Stimulated activated CD4-positive, alpha-beta T cell treated with anti-CD3 and anti-CD28 coated beads, Interleukin-12 subunit alpha, Interleukin-12 subunit beta, amount 100 ng/mL, for 48 hours (primary cell): ENCODE results near the gene MZT2B.
"Not testable (repeated sequence)": the region's sequence is repeated elsewhere in the genome, so short reads cannot be mapped to it uniquely, and the experiment has no call there.

Source experiments
- DNase-seq, 3 donors: peaks; one replicate each; pipeline ENCODE4 v3.0.0-alpha.2; 2020; ENCODE audit warnings: low read depth in 2 of 3, low spot score in 1 of 3

Gene MZT2B

DNA sequence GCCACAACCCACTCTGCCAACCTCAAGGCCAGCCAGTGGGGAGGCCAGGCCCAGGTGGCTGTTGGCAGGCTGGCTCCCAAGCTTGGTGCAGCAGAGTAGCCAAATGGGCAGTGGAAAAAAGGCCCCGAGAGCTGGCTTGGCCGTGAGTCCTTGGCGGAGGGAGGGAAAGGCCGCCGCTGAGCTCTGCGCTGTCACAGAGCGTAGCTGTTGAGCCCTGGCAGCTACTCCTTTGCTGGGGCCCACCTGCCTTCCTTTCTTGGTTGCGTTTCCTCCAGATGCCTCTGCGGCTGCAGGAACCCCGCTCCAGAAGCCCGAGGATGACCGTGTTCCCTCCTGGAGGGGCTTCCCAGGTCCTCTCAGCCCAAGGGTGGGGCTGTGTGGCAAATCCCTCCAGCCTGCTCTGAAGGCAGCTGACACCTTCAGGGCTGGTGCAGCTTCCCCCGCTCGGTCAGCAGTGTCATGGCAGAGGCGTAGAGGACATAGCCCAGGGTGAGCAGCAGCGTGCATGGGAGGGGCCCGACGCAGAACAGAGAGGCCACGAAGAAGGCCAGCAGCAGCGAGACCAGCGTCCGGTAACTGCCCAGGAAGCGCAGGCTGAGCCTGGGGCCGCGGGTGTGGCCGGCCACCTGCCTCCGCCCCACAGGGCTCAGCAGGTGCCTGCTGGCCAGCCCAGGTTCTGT is 29.8 kb upstream of the MZT2B start:
- not testable (repeated sequence) for DNase-seq

DNA sequence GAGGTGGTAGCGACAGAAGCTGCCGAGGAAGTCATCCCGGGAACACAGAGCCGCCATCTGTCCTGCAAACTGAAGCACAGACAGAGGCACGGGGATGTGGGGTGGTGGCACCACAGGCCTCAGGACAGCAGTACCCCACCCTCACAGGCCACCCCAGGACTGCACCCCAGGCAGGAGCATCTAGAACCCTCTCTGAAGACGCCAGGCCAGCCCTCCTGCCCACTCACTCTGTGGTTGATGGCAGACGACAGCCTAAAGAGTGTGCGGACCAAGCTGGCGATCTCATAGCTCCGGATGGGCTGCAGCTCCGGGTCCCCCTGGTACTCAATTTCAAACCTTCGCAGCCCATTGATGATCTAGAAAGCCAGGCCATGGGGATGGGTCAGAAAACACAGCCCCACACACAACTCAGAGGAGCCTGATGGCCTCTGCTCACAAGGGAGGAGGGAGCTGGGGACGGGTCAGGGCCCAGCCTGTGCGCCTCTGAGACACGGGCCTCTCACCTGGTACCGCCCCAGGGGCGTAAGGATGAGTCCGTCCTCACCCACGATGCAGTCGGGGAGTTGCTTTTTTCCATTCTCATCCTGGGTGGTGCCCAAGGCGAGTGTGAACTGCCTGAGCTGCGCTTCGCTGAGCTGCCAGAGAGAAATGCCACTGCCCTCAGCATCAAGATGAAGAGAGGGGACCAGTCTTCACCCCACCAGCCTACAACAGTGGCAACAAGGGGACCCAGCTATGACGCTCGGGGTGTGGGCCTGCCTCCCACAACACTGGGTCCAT is 29.1 kb upstream of the MZT2B start:
- no peak for DNase-seq

DNA sequence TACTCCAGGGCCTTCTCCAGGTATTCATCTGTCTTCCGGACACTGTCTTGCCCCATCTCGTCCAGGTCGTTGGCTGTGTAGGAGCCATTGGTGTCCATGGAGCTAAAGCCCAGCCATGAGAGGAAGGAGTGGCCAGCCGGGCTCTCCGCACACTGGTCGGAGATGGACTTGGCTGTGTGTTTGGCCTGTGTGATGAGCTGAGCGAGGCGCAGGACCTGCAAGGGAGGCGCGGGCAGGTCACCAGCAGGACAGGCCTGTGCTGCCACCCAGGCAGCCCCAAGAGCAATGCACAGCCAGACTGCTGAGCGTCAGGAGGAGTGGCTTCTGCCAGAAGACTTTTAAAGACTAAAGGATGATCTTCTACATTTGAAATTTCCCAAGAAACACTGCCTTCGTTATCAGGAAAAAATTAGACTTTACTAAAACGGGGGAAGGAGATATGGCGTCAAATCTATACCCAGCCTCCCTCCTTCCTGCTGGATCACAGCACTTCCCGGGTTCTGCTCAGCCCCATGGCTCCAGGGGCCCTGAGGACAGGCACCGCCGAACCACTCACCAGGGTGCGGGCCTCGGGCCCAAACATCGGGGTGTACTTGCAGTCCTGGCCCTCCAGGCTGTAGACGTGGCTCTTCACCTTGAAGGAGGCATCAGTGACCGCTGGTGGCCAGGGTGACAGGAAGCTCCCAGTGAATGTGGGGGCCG is 28.2 kb upstream of the MZT2B start:
- not testable (repeated sequence) for DNase-seq

DNA sequence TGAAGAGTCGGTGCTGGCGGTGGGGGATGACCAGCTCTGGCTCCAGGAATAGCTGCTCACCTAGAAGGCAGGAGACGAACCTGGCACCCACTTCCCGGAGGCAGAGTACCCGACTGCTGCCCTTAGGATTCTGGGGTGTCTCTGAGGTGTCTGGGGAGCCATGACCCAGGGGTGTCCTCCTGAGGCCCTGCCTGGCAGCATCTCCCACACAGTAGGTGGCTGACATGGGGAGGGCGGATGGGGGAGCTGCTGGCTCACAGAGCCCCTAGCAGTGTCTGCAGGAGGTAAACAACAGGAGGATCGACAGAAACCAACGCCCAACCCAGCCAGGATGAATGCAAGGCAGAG is 27.7 kb upstream of the MZT2B start:
- DNase-seq: not testable (repeated sequence)

DNA sequence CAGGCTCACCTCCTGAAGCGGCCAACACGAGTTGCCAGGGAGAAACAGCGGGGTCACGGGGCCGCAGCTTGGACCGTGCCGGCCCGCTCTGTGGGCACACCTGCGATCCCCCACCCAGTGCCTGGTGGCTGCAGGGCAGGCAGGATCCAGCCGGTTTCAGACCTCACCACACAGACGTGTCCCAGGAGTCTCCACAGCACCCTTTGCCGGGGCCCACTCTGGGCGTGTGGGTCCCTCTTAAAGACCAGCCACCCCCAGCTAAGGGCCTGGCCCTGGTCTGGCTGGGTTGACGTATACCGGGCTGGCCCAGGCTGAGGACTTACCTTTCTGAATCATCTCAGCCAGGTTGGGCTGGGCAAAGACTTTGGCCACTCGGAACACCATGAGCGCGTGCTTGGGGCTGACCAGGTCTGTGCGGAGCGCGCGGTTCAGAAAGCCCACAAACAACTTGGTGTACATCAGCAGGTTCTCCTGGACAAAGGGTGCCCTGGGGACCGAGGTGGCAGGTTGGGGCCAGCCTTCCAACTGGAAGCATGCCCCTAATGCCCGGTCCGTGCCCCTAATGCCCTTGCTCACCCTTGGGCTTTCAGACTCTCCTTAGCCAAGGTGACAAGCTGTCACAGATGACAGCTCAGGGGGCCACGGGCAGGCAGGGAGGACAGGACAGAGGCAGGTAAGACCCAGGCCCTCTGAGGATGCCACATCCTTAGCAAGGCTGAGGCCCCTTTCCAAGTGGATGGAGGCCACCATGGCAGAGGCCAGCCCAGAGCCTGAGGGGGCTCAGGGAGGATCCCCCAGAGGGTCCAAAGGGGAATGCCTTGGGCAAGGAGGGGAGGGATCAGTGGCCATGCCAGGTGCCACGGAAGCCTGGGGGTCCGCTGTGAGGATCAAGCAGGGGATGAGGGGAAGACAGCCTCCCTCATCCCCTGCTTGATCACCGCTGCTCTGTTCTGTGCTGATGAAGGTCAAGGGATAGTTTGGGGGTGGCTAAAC is 27.0 kb upstream of the MZT2B start:
- DNase-seq: no peak

DNA sequence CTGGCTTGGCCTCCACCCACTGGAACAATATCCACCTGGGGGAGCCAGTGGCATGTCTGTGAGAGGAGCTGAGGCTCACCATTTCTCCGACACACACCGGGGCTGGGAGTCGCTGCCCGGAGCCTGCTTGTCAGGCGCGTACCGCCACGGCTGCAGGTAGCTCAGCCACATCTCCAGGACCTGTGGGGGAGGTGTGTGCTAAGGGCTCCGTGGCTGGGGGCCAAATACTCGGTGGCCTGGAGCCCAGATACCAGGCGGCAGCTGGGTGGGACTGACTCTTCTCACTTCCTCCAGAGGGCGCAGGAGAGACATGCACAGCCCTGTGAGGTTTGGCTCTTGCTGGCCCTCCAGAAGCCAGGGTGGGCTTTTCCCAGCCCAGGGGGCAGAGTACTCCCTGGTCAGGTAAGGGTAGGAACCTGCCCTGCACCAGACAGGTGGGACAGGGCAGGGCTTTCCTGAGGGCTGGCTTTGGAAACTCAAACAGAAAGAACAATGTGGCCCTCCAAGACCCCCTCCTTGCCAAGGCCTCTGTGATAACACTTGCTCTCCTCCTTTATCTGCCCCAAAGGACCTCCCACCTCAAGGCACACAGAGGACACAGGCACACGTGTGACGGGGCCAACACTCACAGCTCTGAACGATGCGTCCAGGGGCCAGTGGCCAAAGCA is 26.0 kb upstream of the MZT2B start:
- not testable (repeated sequence) for DNase-seq

DNA sequence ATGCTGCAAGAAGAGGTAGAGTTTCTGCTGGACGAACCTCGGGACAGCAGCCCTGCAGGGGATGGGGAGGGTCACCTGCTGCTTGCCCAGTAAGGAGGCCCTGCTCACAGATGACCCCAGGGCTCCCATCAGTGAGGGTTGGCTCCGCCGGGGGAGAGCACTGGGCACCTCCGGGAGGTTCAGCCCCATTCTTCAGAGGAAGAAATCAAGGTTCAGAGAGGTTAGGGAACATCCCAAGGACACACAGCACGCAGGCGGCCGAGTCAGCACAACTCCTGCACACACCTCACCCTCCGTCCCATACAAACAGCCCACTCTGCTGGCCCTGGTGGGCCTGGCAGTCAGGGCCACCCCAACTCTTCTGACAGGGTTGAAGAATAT is 25.4 kb upstream of the MZT2B start:
- no peak for DNase-seq

DNA sequence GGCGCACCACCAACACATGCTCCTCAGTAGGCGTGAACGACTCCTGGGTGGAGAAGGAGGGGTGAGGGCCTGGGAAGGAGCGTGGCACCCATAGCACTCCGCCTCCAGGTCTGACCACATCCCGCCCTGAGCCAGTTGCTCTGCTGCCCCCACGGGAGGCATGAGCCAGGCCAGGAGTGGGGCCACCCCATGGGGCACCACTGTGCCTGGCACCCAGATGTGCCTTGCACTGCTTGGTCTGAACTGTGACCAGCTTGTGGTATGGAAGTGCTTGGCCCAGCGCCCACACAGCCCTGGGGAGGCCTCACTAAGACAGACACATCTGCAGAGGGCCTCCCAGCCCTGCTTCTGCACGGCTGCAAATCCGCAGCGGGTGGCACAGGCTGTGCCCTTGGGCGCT is 24.7 kb upstream of the MZT2B start:
- DNase-seq: not testable (repeated sequence)

DNA sequence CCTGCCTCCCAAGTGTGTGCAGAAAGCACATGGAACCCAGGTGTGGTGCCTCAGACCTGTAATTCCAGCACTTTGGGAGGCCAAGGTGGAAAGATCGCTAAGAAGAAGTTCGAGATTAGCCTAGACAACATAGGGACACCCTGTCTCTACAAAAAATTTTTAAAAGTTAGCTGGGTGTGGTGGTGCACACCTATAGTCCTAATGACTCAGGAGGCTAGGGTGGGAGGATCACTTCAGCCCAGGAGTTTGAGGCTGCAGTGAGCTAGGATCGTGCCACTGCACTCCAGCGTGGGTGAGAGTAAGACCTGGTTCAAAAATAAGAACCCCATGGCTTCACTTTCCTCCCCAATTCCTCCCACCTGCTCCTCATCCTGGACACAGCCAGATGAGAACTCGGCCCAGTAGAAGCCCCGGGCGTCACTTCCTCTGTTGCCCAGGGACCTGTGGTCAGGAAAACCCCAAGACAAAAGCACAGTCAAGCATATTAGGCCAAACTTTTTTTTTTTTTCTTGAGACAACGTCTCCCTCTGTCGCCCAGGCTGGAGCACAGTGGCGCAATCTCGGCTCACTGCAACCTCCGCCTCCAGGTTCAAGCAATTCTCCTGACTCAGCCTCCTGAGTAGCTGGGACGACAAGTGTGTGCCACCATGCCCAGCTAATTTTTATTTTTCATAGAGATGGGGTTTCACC is 24.1 kb upstream of the MZT2B start:
- not testable (repeated sequence) for DNase-seq

DNA sequence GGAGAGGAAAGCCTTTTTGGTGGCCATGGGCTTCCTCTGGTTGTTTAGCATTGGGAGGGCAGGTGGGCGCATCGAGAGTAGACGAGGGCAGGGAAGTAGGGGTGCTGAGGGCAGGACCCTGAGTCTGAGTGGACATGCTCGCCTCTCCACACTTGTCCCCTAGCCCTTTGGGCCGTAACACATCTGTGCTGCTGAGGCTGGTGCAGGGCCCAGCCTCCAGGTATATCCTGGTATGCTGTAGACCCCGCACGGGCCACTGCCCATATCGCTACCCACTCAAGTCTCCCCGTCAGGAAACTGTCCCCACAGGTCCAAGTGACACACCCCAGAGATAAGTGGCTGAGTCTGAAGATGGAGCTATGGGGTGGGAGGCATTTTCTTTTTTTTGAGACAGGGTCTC is 23.4 kb upstream of the MZT2B start:
- no peak for DNase-seq

DNA sequence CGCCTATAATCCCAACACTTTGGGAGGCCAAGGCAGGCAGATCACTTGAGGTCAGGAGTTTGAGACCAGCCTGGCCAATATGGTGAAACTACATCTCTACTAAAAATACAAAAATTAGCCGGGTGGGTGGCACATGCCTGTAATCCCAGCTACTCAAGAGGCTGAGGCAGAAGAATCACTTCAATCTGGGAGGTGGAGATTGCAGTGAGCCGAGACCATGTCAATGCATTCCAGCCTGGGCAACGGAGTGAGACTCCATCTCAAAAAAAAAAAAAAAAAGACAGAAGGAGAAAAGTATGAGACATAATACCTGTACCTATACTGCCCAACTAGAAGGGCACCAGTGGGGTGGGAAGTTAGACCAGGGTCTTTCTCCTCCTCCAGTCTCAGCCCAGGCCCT is 22.7 kb upstream of the MZT2B start:
- DNase-seq: not testable (repeated sequence)

DNA sequence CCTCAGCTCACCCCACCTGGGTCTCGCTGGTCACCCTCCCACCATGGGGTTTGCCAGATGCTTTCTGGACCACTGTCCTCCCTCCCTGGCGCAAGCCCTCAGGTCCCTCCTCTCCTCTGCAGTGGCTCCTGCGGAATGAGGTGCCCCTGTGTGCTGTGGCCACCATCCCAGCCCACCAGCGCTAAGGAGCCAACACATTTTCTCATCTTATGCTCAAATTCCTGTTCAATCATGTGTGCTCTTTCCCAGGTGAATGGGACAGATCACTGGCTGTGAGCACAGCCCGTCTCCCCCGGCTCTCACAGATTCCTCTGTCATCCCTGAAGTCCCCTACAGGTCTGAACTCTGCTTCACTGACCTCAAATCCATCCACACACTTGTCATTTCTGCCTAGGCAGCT is 21.9 kb upstream of the MZT2B start:
- no peak for DNase-seq

DNA sequence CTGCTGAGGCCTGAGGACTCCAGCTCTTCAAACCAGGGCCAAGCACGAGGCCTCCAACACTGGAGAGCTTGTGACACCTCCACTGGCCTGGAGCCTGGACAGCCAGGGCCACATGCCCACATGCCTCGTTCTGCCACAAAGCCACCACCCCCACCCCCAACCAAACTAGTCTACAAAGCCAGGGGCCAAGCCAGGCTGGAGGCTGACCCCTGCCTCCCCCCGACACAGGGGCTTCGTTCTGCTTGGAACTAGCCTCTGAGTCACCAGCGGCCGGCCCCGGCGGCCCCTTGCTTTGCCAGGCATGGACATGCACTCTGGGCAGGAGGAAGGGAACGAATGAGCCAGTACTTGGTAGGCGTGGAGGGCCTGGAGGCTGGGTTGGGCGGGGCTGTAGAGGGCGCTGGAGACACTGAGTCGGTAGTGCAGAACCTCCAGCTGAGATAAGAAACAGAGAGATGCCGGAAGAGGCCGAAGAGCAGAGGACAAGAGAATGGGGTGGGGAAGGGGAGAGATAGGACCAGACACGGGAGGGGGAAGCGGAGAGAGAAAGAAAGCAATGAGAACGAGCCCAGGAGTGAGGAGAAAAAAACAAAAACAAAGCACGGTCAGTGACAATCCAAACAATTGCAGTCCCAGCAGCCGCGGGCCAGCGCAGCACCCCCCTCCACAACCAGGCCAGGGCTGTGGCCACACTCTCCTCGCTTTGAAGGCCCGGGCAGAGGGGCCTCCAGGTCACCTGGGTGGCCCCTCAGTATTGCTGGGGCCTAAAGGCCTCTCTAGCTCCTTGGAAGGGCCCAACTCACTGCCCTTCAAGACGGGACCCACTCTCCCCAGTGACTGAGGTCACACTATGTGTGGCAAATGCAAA is 21.0 kb upstream of the MZT2B start:
- not testable (repeated sequence) for DNase-seq

DNA sequence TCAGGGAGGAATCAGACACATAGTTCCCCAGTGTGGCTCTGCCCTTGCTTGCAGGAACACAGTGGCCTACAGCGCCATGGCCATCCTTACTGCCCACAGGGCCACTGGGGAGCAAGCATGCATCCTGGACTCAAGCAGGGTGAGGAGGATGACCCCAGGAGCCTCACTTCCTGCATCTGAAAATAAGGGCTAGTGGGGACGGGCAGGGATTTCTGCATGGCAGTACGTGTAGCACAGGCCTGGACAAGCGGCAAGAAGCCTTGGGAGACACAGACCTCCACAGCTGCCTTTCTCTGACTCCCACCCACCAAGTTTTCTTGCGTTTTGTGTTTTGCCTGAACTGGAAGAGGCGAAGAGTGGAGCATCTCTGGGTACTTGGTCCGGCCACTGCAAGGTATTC is 19.6 kb upstream of the MZT2B start:
- DNase-seq: not testable (repeated sequence)

DNA sequence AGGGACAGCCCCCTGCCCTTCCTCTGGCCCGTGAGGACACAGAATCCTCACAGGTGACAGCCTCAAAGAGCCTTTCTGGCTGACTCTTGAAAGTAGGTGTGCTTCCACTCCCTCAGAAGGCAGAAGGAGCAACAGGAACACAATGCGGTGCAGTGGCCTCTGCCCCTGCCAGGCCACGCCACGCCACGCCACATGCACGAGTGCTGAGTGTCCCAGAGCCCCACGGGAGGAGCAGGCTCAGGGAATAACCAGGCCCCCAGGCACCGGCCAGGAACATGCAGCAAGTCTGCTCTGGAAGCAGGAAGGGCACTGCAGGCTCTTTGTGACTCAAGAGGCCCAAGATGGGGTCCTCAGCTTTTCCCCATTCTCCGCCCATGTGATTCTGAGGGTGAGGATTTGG is 19.1 kb upstream of the MZT2B start:
- no peak for DNase-seq

DNA sequence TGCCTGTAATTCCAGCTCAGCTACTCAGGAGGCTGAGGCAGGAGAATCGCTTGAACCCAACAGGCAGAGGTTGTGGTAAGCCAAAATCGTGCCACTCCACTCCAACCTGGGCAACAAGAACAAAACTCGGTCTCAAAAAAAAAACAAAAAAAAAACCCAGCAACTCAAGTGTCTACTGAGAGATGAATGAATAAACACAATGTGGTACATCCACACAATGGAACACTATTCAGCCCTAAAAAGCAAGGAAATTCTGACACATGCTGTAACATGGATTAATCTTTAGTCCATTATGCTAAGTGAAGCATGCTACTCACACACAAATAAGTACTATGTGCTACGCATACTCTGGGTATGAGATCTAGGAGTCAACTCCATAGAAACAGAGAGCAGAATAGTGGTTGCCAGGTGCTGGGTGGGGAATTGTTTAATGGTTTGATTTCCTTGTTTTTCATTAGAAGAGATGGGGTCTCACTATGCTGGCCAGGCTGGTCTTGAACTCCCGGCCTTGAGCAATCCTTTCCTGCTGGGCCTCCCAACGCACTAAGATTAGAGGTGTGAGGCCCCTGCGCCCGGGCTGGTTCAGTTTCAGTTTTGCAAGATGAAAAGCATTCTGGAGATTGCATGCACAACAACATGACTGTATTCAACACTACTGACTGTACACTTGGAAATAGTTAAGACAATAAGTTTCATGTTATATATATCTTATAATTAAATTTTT is 16.6 kb upstream of the MZT2B start:
- DNase-seq: no peak

DNA sequence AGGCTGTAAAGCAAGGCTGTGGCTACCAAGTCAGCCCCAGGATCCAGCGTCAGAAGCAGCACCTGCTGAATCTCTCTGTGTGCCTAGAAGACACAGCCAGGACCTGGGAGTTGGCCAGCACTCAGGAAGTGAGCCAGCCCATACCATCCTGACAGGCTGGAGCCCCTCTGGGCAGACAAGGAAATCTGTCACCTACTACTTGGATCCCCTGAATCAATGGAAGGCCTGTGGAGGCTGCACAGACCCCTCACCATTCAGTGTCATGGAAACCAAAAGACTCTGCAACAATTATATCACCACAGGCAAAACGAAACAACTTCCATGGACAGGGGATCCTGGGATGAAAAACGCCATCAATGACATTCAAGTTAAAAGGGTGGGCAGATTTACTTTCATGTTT is 15.5 kb upstream of the MZT2B start:
- DNase-seq: not testable (repeated sequence)

DNA sequence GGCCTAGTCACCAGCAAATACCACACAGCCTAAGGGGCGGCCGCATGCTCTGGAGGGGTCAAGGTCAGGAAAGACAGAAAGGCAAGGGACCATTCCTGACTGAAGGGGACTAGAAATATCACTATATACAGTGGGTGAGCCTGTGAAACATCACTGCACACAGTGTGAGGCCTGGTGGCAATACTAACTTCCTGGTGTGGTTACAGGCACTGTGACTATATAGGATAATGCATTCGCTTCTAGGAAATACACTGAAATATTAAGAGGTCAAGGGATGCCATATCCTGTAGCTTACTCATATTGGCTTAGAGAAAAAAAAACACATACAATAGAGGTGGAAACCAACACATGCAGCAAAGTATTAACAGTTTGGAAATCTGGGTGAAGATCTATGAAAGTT is 12.9 kb upstream of the MZT2B start:
- not testable (repeated sequence) for DNase-seq
